Activated naive CD4-positive, alpha-beta T cell treated with anti-CD3 and anti-CD28 coated beads, Interleukin-2, amount 50 U/mL, for 72 hours (primary cell): ENCODE results near the gene RNF214. TPM values are rescaled to one million over a fixed set of nuclear protein-coding genes. Genes with fewer than 3 reads are reported as not detected.

Experiments
- ATAC-seq, 2 donors: fragments of 150-1000 bp; cut with Tn5 transposase; 2 replicates each; pipeline ENCODE4 v1.10.0; 2021; ENCODE audit warnings: mild to moderate bottlenecking in 2 of 2, moderate library complexity in 2 of 2
- DNase-seq, 2 donors: peaks; one replicate each; pipeline ENCODE4 v3.0.0; 2021 to 2022; ENCODE audit warnings: low spot score in 2 of 2
- H3K27ac Mint-ChIP-seq, 2 donors: one replicate each; pipeline ENCODE4 v1.8.0; 2022; ENCODE audit warnings: mild to moderate bottlenecking in 2 of 2, mixed read lengths in 2 of 2
- H3K36me3 Mint-ChIP-seq, 2 donors: one replicate each; pipeline ENCODE4 v1.8.0; 2022; ENCODE audit warnings: mixed read lengths in 2 of 2
- H3K9me3 Mint-ChIP-seq, 2 donors: one replicate each; pipeline ENCODE4 v1.8.0; 2022; ENCODE audit warnings: mixed read lengths in 2 of 2
- total RNA-seq, 2 donors: library from RNA; stranded (reverse); gene quantifications; one replicate each; pipeline ENCODE4 v1.2.3, GENCODE V29; 2022

Gene RNF214
- total RNA-seq, 2 donors from 2014 or later: 13.3 to 21.6 TPM

GRCh38 chr11:117194267-117194666 is 38.2 kb upstream of the RNF214 start:
- no peaks in the 10 kb centered on the region for H3K36me3 Mint-ChIP-seq
- no peak overlapping the region for H3K27ac Mint-ChIP-seq
- no peaks in the 10 kb centered on the region for H3K9me3 Mint-ChIP-seq
- no peak for DNase-seq
- no peak for ATAC-seq

DNA sequence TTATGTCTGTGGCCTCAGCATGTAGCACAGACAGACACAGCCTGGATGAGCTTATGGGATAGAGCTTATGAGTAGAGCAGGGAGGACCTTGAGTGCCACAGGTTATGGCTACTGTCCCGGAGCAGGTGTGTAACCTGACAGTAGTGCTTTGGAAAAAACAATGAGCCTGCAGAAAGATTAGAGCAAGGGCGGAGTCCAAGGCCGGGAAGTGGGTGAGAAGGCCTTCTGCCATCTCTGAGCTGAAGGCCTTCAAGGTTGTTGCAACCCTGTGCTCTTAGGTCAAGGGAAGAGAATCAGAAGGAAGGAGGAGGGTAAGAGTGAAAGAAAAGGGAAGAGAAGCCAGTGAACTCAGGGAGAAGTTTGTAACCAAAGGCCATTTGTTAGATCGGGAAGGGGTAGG is 37.2 kb upstream of the RNF214 start:
- DNase-seq: no peak
- no peaks in the 10 kb centered on the region for H3K36me3 Mint-ChIP-seq
- H3K27ac Mint-ChIP-seq: peak overlapping the region; percentile 10 to 58
- ATAC-seq: no peak
- H3K9me3 Mint-ChIP-seq: no peaks in the 10 kb centered on the region

DNA sequence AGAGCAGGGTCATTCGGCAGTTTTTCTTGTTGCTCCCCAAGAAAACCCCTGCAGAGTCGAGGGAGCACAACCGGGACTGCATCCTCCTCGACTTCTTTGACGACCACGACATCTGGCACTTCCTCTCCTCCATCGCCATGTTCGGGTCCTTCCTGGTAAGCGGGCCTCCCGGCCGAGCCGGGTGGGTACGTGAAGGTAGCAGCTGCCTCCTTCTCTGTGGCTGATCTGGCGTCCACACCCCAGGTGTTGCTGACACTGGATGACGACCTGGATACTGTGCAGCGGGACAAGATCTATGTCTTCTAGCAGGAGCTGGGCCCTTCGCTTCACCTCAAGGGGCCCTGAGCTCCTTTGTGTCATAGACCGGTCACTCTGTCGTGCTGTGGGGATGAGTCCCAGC is 36.7 kb upstream of the RNF214 start:
- Mint-ChIP-seq H3K9me3 (no peaks in the 10 kb centered on the region), H3K27ac (no peak overlapping the region), H3K36me3 (no peaks in the 10 kb centered on the region)
- DNase-seq (no peak), ATAC-seq (no peak)

- H3K9me3 Mint-ChIP-seq: no peaks in the 10 kb centered on the region
- DNase-seq: no peak
- no peak for ATAC-seq
- H3K27ac Mint-ChIP-seq: peak overlapping the region in 1 of 2 donors; percentile 27
- no peaks in the 10 kb centered on the region for H3K36me3 Mint-ChIP-seq
Measured at GRCh38 chr11:117197006-117197405, 35.5 kb upstream of the RNF214 start.

DNA sequence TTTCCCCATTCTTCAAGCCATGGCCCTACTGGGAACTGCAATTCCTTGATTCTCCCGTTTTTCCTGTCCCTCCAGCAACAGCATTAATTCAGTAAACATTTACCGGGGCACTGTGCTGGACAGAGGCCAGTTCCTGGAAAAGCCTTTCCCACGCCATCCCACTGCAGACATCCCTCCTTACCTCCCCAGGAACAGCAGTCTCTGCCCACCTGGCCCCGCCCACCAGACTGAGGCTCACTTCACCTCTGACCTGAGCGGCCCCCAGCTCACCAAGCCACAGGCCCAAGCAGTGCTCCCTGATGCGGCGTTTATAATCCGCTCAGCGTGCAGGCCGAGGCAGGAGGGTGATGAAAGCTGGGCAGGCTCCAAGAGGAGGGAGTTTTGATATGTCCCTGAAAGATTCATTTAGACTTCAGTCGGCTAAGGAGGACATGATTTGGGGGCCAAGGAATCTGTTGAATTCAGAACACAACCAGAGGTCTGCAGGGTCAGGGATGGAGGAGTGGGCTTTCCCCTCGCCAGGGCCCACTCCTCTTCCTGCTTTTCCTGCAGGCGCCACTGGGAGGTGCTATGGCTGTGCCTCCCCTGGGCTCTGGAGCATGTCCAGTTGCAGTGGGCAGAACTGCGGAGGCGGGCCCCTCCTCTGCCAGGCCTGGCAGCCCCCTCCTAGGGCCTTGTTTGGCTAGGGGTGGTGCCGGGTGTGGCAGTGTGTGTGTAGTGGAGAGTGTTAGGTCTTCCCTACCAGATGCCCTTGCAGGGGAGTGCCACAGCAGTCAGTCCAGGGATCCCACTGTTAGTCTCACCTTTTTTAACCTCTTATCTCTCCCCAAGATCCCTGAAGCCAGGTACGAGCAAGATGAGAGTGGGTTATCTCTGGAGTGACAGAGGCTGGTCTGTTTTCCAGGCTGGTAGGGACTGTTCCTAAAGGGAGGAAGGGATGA is 34.7 kb upstream of the RNF214 start:
- Mint-ChIP-seq H3K9me3 (no peaks in the 10 kb centered on the region), H3K36me3 (no peaks in the 10 kb centered on the region), H3K27ac (peak overlapping the region; percentile 9 to 27)
- no peak for ATAC-seq
- DNase-seq: no peak

DNA sequence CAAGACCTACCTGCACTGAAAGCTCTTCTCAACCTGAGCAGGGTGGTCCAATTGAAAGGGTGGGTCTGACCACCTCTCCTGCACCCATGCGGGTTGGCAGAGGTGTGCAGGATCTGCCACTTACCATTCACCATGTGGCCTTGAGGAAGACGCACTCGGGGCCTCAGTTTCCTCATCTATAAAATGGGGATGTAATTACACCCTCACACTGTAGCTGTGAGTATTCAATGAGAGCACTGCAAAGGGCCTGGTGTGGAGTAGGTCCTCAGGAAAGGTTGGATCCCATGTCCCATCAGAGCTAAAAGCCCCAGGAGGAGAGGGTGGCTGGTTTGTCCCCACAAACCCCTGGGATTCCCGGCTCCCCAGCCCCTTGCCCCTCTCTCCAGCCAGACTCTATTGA is 33.9 kb upstream of the RNF214 start:
- no peak for ATAC-seq
- H3K27ac Mint-ChIP-seq: no peak overlapping the region

DNA sequence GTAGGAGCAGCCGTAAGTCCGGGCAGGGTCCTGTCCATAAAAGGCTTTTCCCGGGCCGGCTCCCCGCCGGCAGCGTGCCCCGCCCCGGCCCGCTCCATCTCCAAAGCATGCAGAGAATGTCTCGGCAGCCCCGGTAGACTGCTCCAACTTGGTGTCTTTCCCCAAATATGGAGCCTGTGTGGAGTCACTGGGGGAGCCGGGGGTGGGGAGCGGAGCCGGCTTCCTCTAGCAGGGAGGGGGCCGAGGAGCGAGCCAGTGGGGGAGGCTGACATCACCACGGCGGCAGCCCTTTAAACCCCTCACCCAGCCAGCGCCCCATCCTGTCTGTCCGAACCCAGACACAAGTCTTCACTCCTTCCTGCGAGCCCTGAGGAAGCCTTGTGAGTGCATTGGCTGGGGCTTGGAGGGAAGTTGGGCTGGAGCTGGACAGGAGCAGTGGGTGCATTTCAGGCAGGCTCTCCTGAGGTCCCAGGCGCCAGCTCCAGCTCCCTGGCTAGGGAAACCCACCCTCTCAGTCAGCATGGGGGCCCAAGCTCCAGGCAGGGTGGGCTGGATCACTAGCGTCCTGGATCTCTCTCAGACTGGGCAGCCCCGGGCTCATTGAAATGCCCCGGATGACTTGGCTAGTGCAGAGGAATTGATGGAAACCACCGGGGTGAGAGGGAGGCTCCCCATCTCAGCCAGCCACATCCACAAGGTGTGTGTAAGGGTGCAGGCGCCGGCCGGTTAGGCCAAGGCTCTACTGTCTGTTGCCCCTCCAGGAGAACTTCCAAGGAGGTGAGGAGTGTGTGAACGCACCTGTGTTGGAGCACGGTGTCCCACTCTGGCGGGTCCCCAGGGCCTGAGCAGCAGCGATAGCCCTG is 33.2 kb upstream of the RNF214 start, which contains the start of gene TAGLN:
TAGLN (plus strand) TSS at position 318 of the 863 bp plus-strand sequence. CDS start 3,644 bp downstream, outside the sequence.
- no peak for DNase-seq
- Mint-ChIP-seq H3K36me3 (no peaks in the 10 kb centered on the region), H3K27ac (peak within 1 kb of the TSS; percentile 15 to 74), H3K9me3 (no peaks in the 10 kb centered on the region)
- no peak for ATAC-seq

More for the DNA sequence above, 33.9 kb upstream of the RNF214 start:
- H3K36me3 Mint-ChIP-seq: no peaks in the 10 kb centered on the region
- no peaks in the 10 kb centered on the region for H3K9me3 Mint-ChIP-seq
- DNase-seq: no peak

DNA sequence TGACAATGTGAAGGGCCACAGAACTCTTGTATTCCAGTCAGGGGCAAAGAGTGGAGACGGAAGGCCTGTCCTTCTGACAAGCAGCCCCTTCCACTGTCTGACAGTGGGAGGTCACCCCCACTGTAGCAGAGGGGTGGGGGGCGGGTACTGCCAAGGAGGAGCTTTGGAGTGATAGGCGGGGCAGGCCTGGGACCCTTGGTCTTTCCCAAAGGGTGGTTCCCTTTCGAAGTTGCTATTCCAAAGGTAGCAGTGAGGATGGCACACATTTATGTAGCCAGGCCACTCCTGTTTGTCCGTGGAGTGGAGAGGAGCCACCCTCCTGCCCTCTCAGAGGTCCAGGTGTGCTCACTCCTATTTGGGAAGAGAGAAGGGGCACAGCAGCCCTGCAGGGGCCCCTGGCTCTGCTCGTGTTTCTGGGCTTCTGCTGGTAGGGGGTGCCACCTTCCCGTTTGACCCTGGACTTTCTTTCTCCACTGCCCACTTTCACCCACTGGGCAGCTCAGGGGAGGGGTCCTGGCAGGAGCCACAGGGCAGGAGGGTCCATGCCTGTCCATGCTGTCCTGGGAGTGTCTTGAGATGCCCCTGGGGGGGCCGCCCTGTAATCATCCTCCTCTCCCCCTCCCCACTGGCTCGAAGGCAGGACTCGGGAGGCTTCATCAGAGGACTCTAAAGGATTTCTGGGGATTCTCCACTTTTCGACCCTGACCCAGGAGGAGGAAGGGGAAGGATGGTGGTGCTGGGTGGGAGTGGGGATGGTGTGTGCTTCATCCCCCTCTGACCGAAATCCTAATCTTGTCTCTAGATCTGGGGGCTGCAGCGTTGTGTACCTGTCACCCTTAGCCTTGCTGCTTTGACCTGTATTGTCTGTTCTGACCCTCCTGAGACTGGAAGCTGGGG is 32.3 kb upstream of the RNF214 start:
- no peaks in the 10 kb centered on the region for H3K9me3 Mint-ChIP-seq
- peaks cover 0 to 7% of the 10 kb centered on the region in 2 donors for H3K36me3 Mint-ChIP-seq
- no peak for ATAC-seq
- peak overlapping the region; percentile 15 to 74 for H3K27ac Mint-ChIP-seq
- DNase-seq: no peak

DNA sequence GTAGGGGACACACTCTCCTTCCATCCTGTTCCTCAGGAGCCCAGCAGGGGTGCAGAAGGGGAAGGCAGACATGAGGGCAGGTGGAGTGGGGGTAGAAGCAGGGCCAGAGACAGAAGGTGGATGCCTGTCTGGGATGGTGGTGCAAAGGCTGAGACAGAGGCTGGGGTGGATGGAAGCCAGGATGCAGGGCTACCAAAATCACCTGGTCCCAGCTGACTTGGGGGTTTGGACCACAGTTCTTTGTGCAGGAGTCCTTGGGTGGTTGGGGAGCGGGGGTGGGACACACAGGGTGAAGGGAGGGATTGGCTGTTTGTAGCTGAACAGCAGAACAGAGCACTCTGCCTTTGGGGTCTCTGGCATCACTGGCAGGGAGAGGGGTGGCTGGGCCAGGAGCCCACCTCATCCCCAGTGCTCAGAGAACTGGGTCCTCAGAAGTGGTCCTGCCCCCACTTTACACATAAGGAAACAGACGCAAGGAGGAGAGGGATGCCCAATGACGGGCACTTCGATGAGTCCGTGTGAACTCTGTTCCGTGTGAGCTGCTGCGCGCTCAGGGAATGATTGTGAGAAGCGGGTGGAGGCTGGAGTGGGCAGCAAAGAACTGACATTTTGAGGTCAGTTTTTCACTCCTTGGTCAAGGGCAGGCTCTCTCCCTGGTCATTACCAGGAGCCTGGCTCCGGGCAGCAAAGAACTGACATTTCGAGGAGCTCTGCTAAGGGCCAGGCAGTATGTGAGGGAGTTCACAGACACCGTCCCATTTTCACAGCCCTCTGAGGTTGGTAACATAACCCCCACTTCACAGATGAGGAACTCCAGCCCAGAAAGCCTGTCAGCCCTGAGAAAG is 31.4 kb upstream of the RNF214 start:
- Mint-ChIP-seq H3K36me3 (peaks cover 0 to 11% of the 10 kb centered on the region in 2 donors), H3K27ac (peak overlapping the region; percentile 15 to 52), H3K9me3 (no peaks in the 10 kb centered on the region)
- DNase-seq (no peak), ATAC-seq (no peak)

- Mint-ChIP-seq H3K27ac (peak overlapping the region in 1 of 2 donors; percentile 27), H3K36me3 (peaks cover 0 to 11% of the 10 kb centered on the region in 2 donors), H3K9me3 (no peaks in the 10 kb centered on the region)
- ATAC-seq: no peak
- no peak for DNase-seq
Measured at GRCh38 chr11:117201658-117202305, 30.7 kb upstream of the RNF214 start.

DNA sequence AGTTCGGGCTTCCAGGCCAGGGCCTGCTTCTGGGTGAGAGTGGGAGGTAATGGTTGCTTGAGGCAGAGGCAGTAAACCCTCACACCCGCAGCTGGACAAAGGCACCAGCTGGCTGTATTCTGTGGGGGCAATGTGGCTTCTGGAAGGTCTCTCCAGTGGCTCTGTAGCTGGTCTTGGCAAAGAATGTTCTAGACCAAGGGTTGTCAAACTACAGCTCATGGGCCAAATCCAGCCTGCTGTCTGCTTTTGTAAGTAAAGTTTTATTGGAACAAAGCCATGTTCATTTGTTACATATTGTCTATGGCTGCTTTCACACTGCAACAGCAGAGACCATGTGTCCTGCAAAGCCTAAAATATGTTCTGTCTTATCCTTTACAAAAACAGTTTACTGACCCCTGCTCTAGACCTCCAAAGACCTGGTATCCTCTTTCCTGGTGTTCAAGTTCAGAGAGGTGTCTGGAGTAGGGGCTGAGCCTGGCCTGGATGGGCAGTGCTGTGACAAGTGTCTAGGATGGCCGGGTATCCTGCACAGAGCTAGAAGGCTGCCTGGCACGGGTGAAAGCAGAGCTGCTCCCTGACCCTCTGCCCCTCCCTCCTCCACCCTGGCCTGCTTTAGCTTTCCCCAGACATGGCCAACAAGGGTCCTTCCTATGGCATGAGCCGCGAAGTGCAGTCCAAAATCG is 29.9 kb upstream of the RNF214 start:
- no peaks in the 10 kb centered on the region for H3K9me3 Mint-ChIP-seq
- ATAC-seq (no peak), DNase-seq (no peak)
- peak overlapping the region; percentile 27 to 89 for H3K27ac Mint-ChIP-seq
- peaks cover 0 to 11% of the 10 kb centered on the region in 2 donors for H3K36me3 Mint-ChIP-seq

- Mint-ChIP-seq H3K36me3 (peaks cover 0 to 11% of the 10 kb centered on the region in 2 donors), H3K9me3 (no peaks in the 10 kb centered on the region), H3K27ac (peak overlapping the region; percentile 19 to 89)
- peak in 1 of 2 donors; percentile 9 for ATAC-seq
- DNase-seq: no peak
Measured at GRCh38 chr11:117203069-117203407, 29.4 kb upstream of the RNF214 start.

DNA sequence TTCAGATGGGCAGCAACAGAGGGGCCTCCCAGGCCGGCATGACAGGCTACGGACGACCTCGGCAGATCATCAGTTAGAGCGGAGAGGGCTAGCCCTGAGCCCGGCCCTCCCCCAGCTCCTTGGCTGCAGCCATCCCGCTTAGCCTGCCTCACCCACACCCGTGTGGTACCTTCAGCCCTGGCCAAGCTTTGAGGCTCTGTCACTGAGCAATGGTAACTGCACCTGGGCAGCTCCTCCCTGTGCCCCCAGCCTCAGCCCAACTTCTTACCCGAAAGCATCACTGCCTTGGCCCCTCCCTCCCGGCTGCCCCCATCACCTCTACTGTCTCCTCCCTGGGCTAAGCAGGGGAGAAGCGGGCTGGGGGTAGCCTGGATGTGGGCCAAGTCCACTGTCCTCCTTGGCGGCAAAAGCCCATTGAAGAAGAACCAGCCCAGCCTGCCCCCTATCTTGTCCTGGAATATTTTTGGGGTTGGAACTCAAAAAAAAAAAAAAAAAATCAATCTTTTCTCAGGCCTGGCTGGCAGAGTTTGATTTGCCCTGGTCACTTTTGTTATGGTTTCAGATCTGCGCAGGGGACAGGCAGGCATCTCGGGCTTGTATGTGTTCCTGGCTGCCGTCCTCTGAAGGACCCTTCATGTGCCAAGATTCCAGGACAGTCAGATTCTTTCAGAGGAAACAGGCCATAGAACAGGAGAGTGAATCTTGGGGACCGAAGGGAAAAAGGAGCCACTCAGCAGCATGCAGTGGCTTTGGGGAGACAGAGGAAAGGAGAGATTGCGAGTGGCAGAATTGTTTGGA is 28.0 kb upstream of the RNF214 start:
- Mint-ChIP-seq H3K36me3 (peaks cover 0 to 11% of the 10 kb centered on the region in 2 donors), H3K9me3 (no peaks in the 10 kb centered on the region), H3K27ac (peak overlapping the region; percentile 19 to 69)
- no peak for DNase-seq
- ATAC-seq: no peak
